GM23338 (cell line): Measurements from ENCODE around the gene SLC2A13. TPM values are rescaled to one million over a fixed set of nuclear protein-coding genes. Genes with fewer than 3 reads are reported as not detected.

Experiments used
- ATAC-seq: fragments of 200-7000 bp; cut with Tn5 transposase; 3 replicates; pipeline ENCODE4 v1.9.1; 2020
- DNase-seq: peaks from one replicate; pipeline ENCODE4 v3.0.0-alpha.2; 2015; ENCODE audit warnings: low spot score
- H2AFZ ChIP-seq: fragments of 200-600 bp; sonication (generic); 2 replicates; pipeline ENCODE4 v1.8.0; 2016; ENCODE audit warnings: antibody characterized with exemption, mild to moderate bottlenecking, moderate library complexity
- H3F3A ChIP-seq: fragments of 200-600 bp; sonication (generic); replicated peaks from 2 replicates; pipeline ENCODE4 v1.8.0; 2017; ENCODE audit warnings: antibody characterized with exemption, mixed run types, low read depth
- H3K27ac ChIP-seq: fragments of 200-600 bp; sonication (generic); 2 replicates; pipeline ENCODE4 v1.6.1; 2016; ENCODE audit warnings: low read depth
- H3K27me3 ChIP-seq: fragments of 200-600 bp; sonication (generic); 2 replicates; pipeline ENCODE4 v1.8.0; 2016; ENCODE audit warnings: mild to moderate bottlenecking, mixed run types, moderate library complexity; ENCODE audit not compliant: insufficient read depth
- H3K36me3 ChIP-seq: fragments of 200-600 bp; sonication (generic); 2 replicates; pipeline ENCODE4 v1.8.0; 2016; ENCODE audit warnings: mild to moderate bottlenecking; ENCODE audit not compliant: insufficient read depth
- H3K4me1 ChIP-seq: fragments of 200-600 bp; sonication (generic); 2 replicates; pipeline ENCODE4 v1.8.0; 2016; ENCODE audit warnings: mild to moderate bottlenecking, moderate library complexity; ENCODE audit not compliant: insufficient read depth
- H3K4me2 ChIP-seq: fragments of 200-600 bp; sonication (generic); 2 replicates; pipeline ENCODE4 v1.7.1; 2017; ENCODE audit warnings: mixed run types
- H3K4me3 ChIP-seq: fragments of 200-600 bp; sonication (generic); 2 replicates; pipeline ENCODE4 v1.6.1; 2016; ENCODE audit warnings: mixed run types
- H3K79me2 ChIP-seq: fragments of 200-600 bp; sonication (generic); replicated peaks from 2 replicates; pipeline ENCODE4 v1.8.0; 2017; ENCODE audit warnings: mild to moderate bottlenecking; ENCODE audit not compliant: insufficient read depth
- H3K9me2 ChIP-seq: fragments of 200-600 bp; sonication (generic); 2 replicates; pipeline ENCODE4 v1.8.0; 2017; ENCODE audit not compliant: insufficient read depth
- H4K20me1 ChIP-seq: fragments of 200-600 bp; sonication (generic); replicated peaks from 2 replicates; pipeline ENCODE4 v1.8.0; 2017; ENCODE audit warnings: mild to moderate bottlenecking; ENCODE audit not compliant: insufficient read depth
- H3K27ac Mint-ChIP-seq: 2 replicates; pipeline ENCODE4 v1.8.0; 2020; ENCODE audit warnings: inconsistent platforms, mild to moderate bottlenecking, moderate library complexity, mixed read lengths
- H3K27me3 Mint-ChIP-seq: 3 replicates; pipeline ENCODE4 v1.8.0; 2022; ENCODE audit warnings: low read depth, mild to moderate bottlenecking, moderate library complexity, mixed read lengths, inconsistent platforms; ENCODE audit not compliant: insufficient read depth, poor library complexity
- H3K36me3 Mint-ChIP-seq: 3 replicates; pipeline ENCODE4 v1.8.0; 2021; ENCODE audit warnings: low read depth, mild to moderate bottlenecking, inconsistent platforms, moderate library complexity, mixed read lengths
- H3K4me1 Mint-ChIP-seq: 3 replicates; pipeline ENCODE4 v1.8.0; 2020; ENCODE audit warnings: mild to moderate bottlenecking, inconsistent platforms, mixed read lengths
- H3K4me3 Mint-ChIP-seq: 3 replicates; pipeline ENCODE4 v1.8.0; 2021; ENCODE audit warnings: moderate library complexity, mild to moderate bottlenecking, inconsistent platforms, mixed read lengths
- H3K9me3 Mint-ChIP-seq: 3 replicates; pipeline ENCODE4 v1.8.0; 2020; ENCODE audit warnings: moderate library complexity, mild to moderate bottlenecking, inconsistent platforms, mixed read lengths
- CREB1 ChIP-seq: fragments of 250-450 bp; sonication (Bioruptor Pico); IDR thresholded peaks from 2 replicates; pipeline ENCODE4 v1.5.0; 2020; ENCODE audit warnings: low read depth, mild to moderate bottlenecking, moderate library complexity
- CTCF ChIP-seq, 2 experiments: fragments of 200-600 bp in 1 of 2; sonication (generic) in 1 of 2; conservative IDR thresholded peaks; 2 replicates each; pipeline versions ENCODE4 v1.5.1 to v1.6.1; 2016 to 2017; ENCODE audit warnings: antibody characterized with exemption in 2 of 2, low read depth in 2 of 2, mild to moderate bottlenecking in 2 of 2, moderate library complexity in 1 of 2
- ETS1 ChIP-seq: IDR thresholded peaks from 2 replicates; pipeline ENCODE4 v1.6.1; 2016; ENCODE audit warnings: antibody characterized with exemption
- EZH2 ChIP-seq: fragments of 200-600 bp; sonication (generic); IDR thresholded peaks from one replicate; pipeline ENCODE4 v1.8.0; 2017; ENCODE audit warnings: antibody characterized with exemption, mild to moderate bottlenecking, low read depth; ENCODE audit not compliant: unreplicated experiment
- JUNB ChIP-seq: IDR thresholded peaks from one replicate; pipeline ENCODE4 v1.6.1; 2016; ENCODE audit warnings: antibody characterized with exemption; ENCODE audit not compliant: unreplicated experiment
- NANOG ChIP-seq: IDR thresholded peaks from 2 replicates; pipeline ENCODE4 v1.6.1; 2016; ENCODE audit warnings: antibody characterized with exemption, borderline replicate concordance
- POLR2AphosphoS5 ChIP-seq: IDR thresholded peaks from 2 replicates; pipeline ENCODE4 v1.6.1; 2016; ENCODE audit warnings: antibody characterized with exemption, low read depth
- REST ChIP-seq: IDR thresholded peaks from one replicate; pipeline ENCODE4 v1.6.1; 2018; ENCODE audit warnings: antibody characterized with exemption; ENCODE audit not compliant: unreplicated experiment
- ZNF114 ChIP-seq: fragments of 250-450 bp; sonication (Bioruptor Pico); IDR thresholded peaks from 2 replicates; pipeline ENCODE4 v1.5.0; 2020; ENCODE audit warnings: mild to moderate bottlenecking, moderate library complexity
- ZNF331 ChIP-seq: fragments of 250-450 bp; sonication (Bioruptor Pico); IDR thresholded peaks from 2 replicates; pipeline ENCODE4 v1.5.0; 2020; ENCODE audit warnings: low read depth, mild to moderate bottlenecking, moderate library complexity
- ZNF462 ChIP-seq: fragments of 250-450 bp; sonication (Bioruptor Pico); IDR thresholded peaks from 2 replicates; pipeline ENCODE4 v1.5.0; 2020; ENCODE audit warnings: mild to moderate bottlenecking, moderate library complexity
- polyA plus RNA-seq: library from polyadenylated mRNA; unstranded; fragments of >200 nt; fragmentation: Nextera tagmentation; extraction: Ambion mirVana; gene quantifications from 2 replicates; pipeline ENCODE4 v1.2.1, GENCODE V29; 2016
- total RNA-seq: library from RNA; depleted of rRNA; stranded (reverse); fragments of >200 nt; shearing (Covaris generic); gene quantifications from 2 replicates; pipeline ENCODE4 v1.2.3, GENCODE V29; 2014

The SLC2A13 gene
- total and polyA plus RNA-seq, 2 experiments from 2014 or later: 6.8 to 22.7 TPM

- H3K27ac Mint-ChIP-seq: no peak overlapping the region
- peaks cover 2% of the 10 kb centered on the region for H3K27me3 Mint-ChIP-seq
- no peaks in the 10 kb centered on the region for H3K36me3 ChIP-seq
- 0 out of 2 replicates have a peak, but pooled peaks cover 6% of the 10 kb centered on the region for H4K20me1 ChIP-seq
- no peak overlapping the region for H3K4me3 Mint-ChIP-seq
- no peak overlapping the region for H3K4me3 ChIP-seq
- no peak for ATAC-seq
- H3K27me3 ChIP-seq: no peaks in the 10 kb centered on the region
- DNase-seq: no peak
- no peak for TF ChIP-seq REST
- no peak for TF ChIP-seq CREB1 (CRISPR knock-in tag)
- no peak for TF ChIP-seq POLR2AphosphoS5
- no peak for TF ChIP-seq CTCF (conservative IDR thresholded peaks at IDR 0.05; ENCODE audit: low read depth in 2 of 2)
- TF ChIP-seq ZNF331 (CRISPR knock-in tag): no peak
- TF ChIP-seq JUNB: no peak
- no peak for TF ChIP-seq ETS1
- TF ChIP-seq ZNF462: no peak
- TF ChIP-seq EZH2: no peak
- no peak for TF ChIP-seq NANOG
- no peak for TF ChIP-seq ZNF114 (CRISPR knock-in tag)
- H3K4me1 Mint-ChIP-seq: peaks cover 10% of the 10 kb centered on the region
- H3K9me2 ChIP-seq: no peaks in the 10 kb centered on the region
- no peaks in the 10 kb centered on the region; the same call in 1 of the 2 replicates for H3K4me1 ChIP-seq
- H3K27ac ChIP-seq: no peak overlapping the region
- no peaks in the 10 kb centered on the region for H3K9me3 Mint-ChIP-seq
- H2AFZ ChIP-seq: no peak overlapping the region
- H3K79me2 ChIP-seq: no peaks in the 10 kb centered on the region
- no peaks in the 10 kb centered on the region for H3K36me3 Mint-ChIP-seq
- no peaks in the 10 kb centered on the region for H3F3A ChIP-seq
- no peak overlapping the region for H3K4me2 ChIP-seq
These were observed 146.8 kb downstream of the SLC2A13 start for GRCh38 chr12:39959031-39959430.
